H1 (cell line): ENCODE measurements around the gene SEMA3B. TPM values are rescaled to one million over a fixed set of nuclear protein-coding genes. Genes with fewer than 3 reads are reported as not detected.

Source experiments
- ASH2L ChIP-seq: fragments of 200-600, 300-600 bp; sonication (generic); IDR thresholded peaks from one replicate; pipeline ENCODE4 v1.7.1; 2017; ENCODE audit warnings: low read length
- ATF2 ChIP-seq: IDR thresholded peaks from 2 replicates; pipeline ENCODE4 v1.6.1; 2012; ENCODE audit warnings: low read length, inconsistent platforms
- ATF3 ChIP-seq: IDR thresholded peaks from 2 replicates; pipeline ENCODE4 v1.6.1; 2011; ENCODE audit warnings: low read depth, mild to moderate bottlenecking, low read length; ENCODE audit not compliant: insufficient read depth
- BCL11A ChIP-seq, 2 experiments: IDR thresholded peaks; one replicate each; pipeline ENCODE4 v1.6.1; 2011; ENCODE audit warnings: low read depth in 2 of 2, low read length in 2 of 2, mild to moderate bottlenecking in 2 of 2
- CHD2 ChIP-seq: IDR thresholded peaks from 2 replicates; pipeline ENCODE4 v1.6.1; 2012; ENCODE audit warnings: low read length, improper control_type of control experiment
- CTCF ChIP-seq, 3 experiments: IDR thresholded peaks; 1 replicate in 2 of 3; 2 replicates in 1 of 3; pipeline versions ENCODE4 v1.5.1 to v1.6.1; 2011; ENCODE audit warnings: low read length in 3 of 3, mild to moderate bottlenecking in 3 of 3, inconsistent platforms in 2 of 3, low read depth in 1 of 3, moderate library complexity in 1 of 3; ENCODE audit not compliant: insufficient read depth in 1 of 3; ENCODE audit errors: control extremely low read depth in 1 of 3
- FOSL1 ChIP-seq: IDR thresholded peaks from 2 replicates; pipeline ENCODE4 v1.6.1; 2011; ENCODE audit warnings: mild to moderate bottlenecking, low read depth, low read length, moderate library complexity; ENCODE audit not compliant: insufficient read depth
- GABPA ChIP-seq: IDR thresholded peaks from 2 replicates; pipeline ENCODE4 v1.6.1; 2011; ENCODE audit warnings: mild to moderate bottlenecking, low read length, moderate library complexity, borderline replicate concordance; ENCODE audit not compliant: insufficient read depth
- HDAC2 ChIP-seq, 2 experiments: fragments of 300-600 bp in 1 of 2; sonication (generic) in 1 of 2; IDR thresholded peaks; 2 replicates each; pipeline ENCODE4 v1.6.1; 2011 to 2012; ENCODE audit warnings: low read depth in 2 of 2, low read length in 2 of 2, mild to moderate bottlenecking in 2 of 2, moderate library complexity in 2 of 2, borderline replicate concordance in 1 of 2, inconsistent platforms in 1 of 2
- POU5F1 ChIP-seq: IDR thresholded peaks from 2 replicates; pipeline ENCODE4 v1.6.1; 2011; ENCODE audit warnings: low read depth, mild to moderate bottlenecking, low read length, moderate library complexity
- RAD21 ChIP-seq, 2 experiments: IDR thresholded peaks in 1 of 2; conservative IDR thresholded peaks in 1 of 2; 2 replicates each; pipeline ENCODE4 v1.6.1; 2011; ENCODE audit warnings: low read depth in 2 of 2, low read length in 2 of 2, improper control_type of control experiment in 1 of 2, inconsistent platforms in 1 of 2, mild to moderate bottlenecking in 1 of 2, moderate library complexity in 1 of 2
- RFX5 ChIP-seq: IDR thresholded peaks from 2 replicates; pipeline ENCODE4 v1.6.1; 2011; ENCODE audit warnings: low read depth, low read length, improper control_type of control experiment, borderline replicate concordance
- SIRT6 ChIP-seq: IDR thresholded peaks from one replicate; pipeline ENCODE4 v1.7.1; 2012; ENCODE audit warnings: low read length, inconsistent platforms
- SP1 ChIP-seq: IDR thresholded peaks from 2 replicates; pipeline ENCODE4 v1.6.1; 2011; ENCODE audit warnings: low read depth, low read length
- TBP ChIP-seq: IDR thresholded peaks from 2 replicates; pipeline ENCODE4 v1.6.1; 2011; ENCODE audit warnings: low read depth, low read length, improper control_type of control experiment
- YY1 ChIP-seq: IDR thresholded peaks from 2 replicates; pipeline ENCODE4 v1.6.1; 2011; ENCODE audit warnings: low read depth, mild to moderate bottlenecking, low read length
- polyA plus RNA-seq, 7 experiments: library from polyadenylated mRNA; depleted of rRNA in 3 of 7; stranded (reverse) in 5 of 7; unstranded in 2 of 7; fragments of >200 nt in 5 of 7; fragments of 200-250 nt in 2 of 7; gene quantifications; 1 replicate in 5 of 7; 2 replicates in 1 of 7; 4 replicates in 1 of 7; pipeline versions ENCODE4 v1.2.1 to v1.2.3, GENCODE V29; 2011 to 2013; ENCODE audit warnings: missing spikeins in 2 of 7, mixed read lengths in 2 of 7
- total RNA-seq: library from RNA; stranded (reverse); fragmentation: NEBNext Ultra II Directional; extraction: Animal tissue kit (Norgen Biotek cat#: 25700); gene quantifications from 2 replicates; pipeline ENCODE4 v1.2.1, GENCODE V29; 2021

SEMA3B gene
- total and polyA plus RNA-seq, 2 of the 8 experiments (the other 6 are each of a cell fraction or from before 2014, with no cell fraction given) = 3.0 to 4.7 TPM

GRCh38 chr3:50260027-50260941 lies 8.7 kb upstream of the SEMA3B start (continued):
- TF ChIP-seq BCL11A (IDR thresholded peaks at IDR 0.05; ENCODE audit: low read depth in 2 of 2, low read length in 2 of 2) (no peak), RAD21 (IDR thresholded peaks at IDR 0.05 in 1 of 2, conservative IDR thresholded peaks at IDR 0.05 in 1 of 2; ENCODE audit: low read depth in 2 of 2, low read length in 2 of 2) (peak; percentile 79 to 90), HDAC2 (IDR thresholded peaks at IDR 0.05; ENCODE audit: borderline replicate concordance in 1 of 2, low read depth in 2 of 2, low read length in 2 of 2) (0 out of 4 replicates have a peak, but pooled peaks of 1 of the 2 experiments have one; percentile 10), GABPA (no peak; the same call in 1 of the 2 replicates), FOSL1 (no peak), ASH2L (peak; percentile 38), SP1 (0 out of 2 replicates have a peak, but pooled peaks have one; percentile 27), YY1 (peak; percentile 35; the same call in 1 of the 2 replicates), CHD2 (peak; percentile 21; the same call in 1 of the 2 replicates), POU5F1 (no peak), CTCF (IDR thresholded peaks at IDR 0.05; ENCODE audit: control extremely low read depth in 1 of 3, insufficient read depth in 1 of 3, low read depth in 1 of 3, low read length in 3 of 3) (peak in 2 of 3 experiments; percentile 93 to 96; a peak in 3 of 4 replicates), TBP (peak; percentile 47; the same call in 1 of the 2 replicates), ATF2 (peak; percentile 99), ATF3 (no peak), RFX5 (no peak), SIRT6 (no peak)
